Stimulated activated CD8-positive, alpha-beta memory T cell treated with anti-CD3 and anti-CD28 coated beads, Interleukin-7, amount 100 ng/mL, for 48 hours (primary cell): ENCODE measurements around the gene PRELID2.
"Not testable (repeated sequence)": the region's sequence is repeated elsewhere in the genome, so short reads cannot be mapped to it uniquely, and the experiment has no call there.

Experiments
- DNase-seq, 2 donors: peaks; one replicate each; pipeline ENCODE4 v3.0.0-alpha.2; 2020; ENCODE audit warnings: low read depth in 1 of 2; ENCODE audit errors: extremely low read depth in 1 of 2

Gene PRELID2

GRCh38 chr5:145834917-145835847 lies at the start of gene PRELID2:
TSS of gene PRELID2 (minus strand) at chr5:145835342. CDS start at chr5:145835251, 91 bp downstream.
- peak; percentile 28 to 39 for DNase-seq

DNA sequence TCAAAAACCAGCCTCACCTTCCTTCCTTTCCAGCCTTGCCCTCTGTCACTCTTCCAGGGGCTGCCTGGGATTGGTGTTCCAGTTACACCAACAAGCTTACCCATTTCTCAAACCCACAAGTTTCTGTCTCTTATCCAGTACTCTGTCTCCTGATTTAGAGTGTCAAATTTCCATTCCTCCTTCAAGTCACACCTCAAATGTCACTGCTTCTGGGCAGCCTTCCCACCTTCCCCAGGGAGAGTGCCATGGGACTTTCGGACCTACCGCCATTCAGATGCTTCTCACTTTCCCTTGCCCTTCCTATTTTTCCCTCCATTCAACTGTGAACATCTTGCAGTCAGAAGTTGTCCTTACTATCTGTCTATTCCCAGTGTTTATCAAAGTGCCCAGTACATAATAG lies 39.6 kb upstream of the PRELID2 start:
- no peak for DNase-seq

DNA sequence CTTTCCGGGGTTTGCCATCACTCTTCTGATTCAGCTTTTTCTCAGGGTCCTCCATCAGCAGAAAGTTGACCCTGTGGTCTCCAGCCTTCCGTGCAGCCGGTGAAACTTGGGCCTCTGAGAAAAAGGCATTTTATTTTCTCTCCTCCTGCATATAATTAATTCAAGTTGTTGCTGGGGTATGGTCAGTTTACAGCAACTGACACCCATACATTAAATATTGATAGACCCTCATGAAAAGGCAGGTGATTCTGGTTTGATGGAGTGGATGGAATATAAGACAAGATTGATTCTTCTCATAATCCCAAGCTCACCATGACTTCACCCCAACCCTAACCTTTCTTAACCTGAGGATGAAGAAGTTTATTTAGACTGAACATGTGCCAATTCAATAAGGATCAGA lies 37.8 kb upstream of the PRELID2 start, which contains the start of gene GRXCR2:
Gene GRXCR2, minus strand, starts transcription at position 101 of the 400 bp plus-strand sequence. Its CDS starts 46 bp downstream, at position 55.
- DNase-seq = no peak

DNA sequence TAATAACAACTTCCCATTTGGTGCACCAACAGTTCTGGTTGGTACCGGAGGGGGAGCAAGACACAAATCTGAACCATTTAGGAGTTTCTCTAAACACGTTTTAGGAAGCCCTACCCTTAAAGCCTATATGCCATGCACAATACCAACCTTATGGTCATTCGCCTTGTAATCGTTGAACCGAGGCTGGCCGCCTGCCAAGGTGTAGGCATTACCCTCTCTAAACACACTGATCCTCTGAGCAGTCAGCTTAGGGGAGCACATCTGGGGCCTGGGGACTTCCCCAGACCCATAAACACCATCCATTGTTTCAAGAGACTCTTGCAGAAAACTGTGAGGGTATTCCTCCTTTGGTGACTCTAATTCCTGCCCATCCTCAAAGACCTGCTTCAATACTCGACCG lies 37.3 kb upstream of the PRELID2 start:
- DNase-seq = no peak

DNA sequence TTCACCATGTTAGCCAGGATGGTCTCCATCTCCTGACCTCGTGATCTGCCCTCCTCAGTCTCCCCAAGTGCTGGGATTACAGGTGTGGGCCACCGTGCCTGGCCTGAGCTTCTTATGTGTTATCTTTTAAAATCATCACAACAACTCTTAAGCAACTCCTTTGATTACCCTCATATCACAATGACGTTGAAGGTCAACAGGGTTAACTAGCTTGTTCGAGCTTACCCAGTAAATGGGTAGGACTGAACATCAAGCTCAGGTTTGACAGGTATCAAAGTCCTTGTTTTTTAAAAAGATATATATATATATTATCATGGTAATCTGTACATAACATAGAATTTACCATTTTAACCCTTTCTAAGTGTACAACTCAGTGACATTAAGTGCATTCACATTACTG lies 34.6 kb upstream of the PRELID2 start:
- no peak for DNase-seq

- DNase-seq = no peak
Observed at GRCh38 chr5:145867806-145868205, 32.7 kb upstream of the PRELID2 start.

GRCh38 chr5:145864432-145864831 lies 29.3 kb upstream of the PRELID2 start:
- not testable (repeated sequence) for DNase-seq

DNA sequence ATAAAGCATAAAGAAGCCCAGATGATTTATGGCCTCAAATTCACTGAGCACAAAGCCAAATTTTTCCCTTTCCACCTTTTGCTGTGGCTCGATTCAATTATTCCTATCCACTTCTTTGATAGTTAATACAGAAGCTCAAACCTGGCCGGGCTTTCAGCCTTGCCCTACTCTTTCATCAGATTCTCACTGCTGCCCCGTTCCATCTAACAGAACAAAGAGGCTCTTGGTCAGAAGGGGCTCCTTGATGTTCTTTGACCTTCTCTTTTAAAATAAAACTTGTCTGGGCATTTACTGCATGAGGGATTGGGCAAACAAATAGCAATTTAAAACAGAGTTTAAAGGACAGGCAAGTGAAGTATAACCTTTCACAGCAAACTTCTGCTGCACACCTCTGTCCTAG lies 27.9 kb upstream of the PRELID2 start:
- no peak for DNase-seq

- no peak for DNase-seq
Observed at GRCh38 chr5:145859897-145860296, 24.8 kb upstream of the PRELID2 start.

- DNase-seq = no peak
Observed at GRCh38 chr5:145859453-145859852, 24.3 kb upstream of the PRELID2 start.

DNA sequence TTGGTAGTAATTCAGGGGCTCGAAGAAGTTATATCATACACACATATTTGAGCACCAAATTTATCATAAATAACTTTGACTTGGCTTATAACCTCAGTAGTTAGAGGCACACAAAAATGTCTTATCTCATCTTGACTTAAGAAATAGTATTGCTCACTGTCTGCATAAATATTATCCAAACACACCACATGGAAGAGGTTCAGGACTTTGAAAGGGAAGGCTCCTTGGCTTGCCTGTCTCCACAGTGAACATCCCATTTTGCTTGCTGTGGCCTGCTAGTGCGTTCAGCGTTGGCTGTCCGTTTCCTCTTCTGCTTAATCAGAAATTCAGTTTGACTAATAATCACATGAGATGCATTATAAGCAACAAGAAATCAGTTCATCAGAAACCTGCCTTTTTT lies 23.8 kb upstream of the PRELID2 start:
- no peak for DNase-seq

GRCh38 chr5:145856285-145856818 lies 21.2 kb upstream of the PRELID2 start:
- DNase-seq = peak in 1 of 2 donors; percentile 29

DNA sequence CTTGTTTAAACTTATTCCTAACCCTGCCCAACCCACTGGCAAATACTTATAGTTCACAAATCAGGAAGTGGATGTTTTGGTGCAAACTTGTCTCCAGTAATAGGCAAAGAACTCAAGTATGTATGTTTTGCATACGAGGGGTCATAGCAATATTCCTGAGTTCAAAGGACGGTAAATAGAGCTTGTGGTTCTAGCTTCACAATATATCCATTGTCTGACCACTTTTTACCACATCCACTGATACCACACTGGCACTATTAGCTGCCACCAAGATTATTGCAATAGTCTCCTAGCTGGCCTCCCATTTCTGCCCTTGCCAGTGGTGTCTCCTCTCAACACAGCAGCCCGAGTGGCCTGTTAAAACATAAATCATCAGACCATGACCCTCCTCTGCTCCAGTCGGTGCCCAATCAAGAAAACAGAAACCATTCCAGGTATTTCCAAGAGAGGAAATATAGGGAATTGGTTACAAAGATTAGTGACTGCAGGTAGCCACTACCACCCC lies 20.7 kb upstream of the PRELID2 start:
- DNase-seq = no peak

DNA sequence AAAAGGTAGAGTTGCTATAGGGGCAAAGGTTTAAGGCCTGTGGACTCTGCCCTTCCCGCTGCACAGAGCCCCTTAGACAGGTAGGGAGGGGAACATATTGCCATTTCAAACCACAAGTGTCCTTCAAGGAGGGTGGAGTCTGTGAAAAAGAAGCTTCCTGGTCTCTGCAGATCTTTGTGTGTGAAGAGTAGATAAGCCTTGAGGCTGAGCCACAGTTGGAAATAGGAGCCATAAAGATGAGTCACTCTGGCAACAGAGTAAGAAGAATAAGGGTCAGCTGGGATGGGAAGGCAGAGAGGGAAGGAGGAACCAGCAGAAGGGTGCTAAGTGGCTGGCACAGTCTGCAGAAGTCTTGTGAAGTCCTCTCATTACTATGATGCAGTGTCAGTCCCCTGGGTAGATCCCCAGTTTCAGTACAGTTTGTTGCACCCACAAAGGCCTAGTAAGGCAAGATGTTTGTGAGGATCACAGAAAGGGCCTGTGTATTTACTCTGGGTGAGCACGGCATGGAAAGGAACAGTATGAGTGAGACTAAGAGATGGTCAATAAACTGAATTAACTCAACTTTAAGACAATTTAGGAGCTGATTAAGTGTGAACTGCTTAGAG lies 19.6 kb upstream of the PRELID2 start:
- no peak for DNase-seq

DNA sequence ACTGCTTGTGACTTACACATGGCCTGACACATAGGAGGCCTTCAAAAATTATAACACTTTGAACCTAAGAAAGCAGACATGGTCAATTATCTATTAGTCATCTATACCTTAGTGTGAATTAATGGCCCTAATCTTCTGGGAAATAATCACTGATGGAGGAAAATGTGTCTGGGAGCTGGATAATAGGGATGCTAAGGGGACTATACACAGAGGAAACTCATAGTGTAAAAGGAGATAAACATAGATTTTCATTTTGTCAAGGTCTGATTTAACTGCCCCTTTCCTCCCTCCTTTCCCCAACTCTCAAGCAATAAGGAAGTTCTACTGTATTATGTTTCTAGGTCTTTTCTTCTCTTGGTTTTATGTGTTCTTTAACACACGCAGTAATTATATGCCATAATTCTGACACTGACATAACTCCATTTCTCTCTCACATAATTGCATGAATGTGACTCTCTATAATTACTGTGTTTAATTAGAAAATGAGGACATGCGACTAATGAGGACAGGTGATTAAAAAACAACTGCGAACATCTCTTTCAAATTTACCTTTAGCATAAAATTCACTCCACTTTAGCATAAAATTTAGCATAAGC lies 18.7 kb upstream of the PRELID2 start:
- DNase-seq = no peak

- DNase-seq = no peak
Observed at GRCh38 chr5:145852990-145853389, 17.8 kb upstream of the PRELID2 start.

DNA sequence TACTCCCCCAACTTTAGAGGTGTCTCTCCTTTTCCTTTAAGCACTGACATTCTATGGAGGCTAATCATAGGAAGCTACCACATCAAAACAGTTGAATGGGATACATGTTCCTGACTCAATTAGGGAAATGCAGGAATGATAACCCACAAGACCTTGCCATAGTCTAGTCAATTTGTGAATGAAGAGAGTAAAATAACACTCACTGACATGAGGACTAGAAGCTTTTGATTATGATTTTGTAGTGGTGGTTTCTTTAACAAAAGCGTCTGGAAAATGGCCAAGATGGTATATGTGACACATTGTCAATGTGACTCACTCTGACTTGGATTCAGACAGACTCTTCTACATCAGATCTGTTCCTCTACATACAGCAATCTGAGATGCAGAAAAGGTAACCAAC lies 13.7 kb upstream of the PRELID2 start:
- DNase-seq = no peak

DNA sequence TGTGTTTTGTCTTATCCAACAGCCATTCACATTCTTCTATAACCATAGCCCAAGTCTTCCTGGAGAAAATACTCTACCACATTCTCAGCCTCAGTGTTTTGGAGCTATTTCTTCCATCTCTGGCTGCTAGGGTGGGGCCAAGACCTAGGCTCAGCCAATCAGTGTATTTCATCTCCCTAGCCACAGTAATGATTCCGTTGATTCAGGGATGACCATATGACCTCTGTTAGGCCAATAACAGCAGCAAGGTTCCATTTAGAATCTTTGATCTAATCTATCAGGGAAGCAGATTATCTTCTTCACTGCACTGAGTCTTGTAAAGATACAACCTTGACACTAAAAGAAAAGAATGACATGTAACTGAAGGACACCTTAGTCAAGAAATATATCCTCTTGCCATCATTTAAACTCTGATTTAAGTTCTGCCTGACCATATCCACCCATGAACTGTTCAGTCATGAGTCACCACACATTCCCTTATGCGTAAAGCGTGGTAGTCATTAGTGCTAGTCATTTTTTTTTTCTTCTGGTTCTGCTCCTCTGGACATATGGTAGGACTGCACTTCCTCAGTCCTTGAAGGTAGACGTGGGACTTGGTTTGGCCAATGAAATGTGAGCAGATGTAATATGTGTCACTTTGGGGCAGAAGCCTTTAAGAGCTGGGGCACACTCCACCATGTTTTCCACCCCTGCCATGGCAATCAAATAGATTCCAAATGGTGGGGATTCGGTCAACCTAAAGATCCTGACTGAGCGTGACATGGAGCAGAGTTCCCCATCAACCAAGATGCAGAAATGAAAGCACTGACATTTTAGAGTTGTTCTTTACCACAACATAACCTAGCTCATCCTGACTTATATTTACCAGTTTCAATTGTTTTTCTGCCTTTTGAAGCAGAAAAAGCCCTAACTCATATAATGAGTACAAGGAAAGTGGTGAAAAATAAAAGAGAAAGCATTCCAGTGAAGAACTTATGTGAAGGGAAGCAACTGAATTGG lies 12.7 kb upstream of the PRELID2 start:
- no peak for DNase-seq

DNA sequence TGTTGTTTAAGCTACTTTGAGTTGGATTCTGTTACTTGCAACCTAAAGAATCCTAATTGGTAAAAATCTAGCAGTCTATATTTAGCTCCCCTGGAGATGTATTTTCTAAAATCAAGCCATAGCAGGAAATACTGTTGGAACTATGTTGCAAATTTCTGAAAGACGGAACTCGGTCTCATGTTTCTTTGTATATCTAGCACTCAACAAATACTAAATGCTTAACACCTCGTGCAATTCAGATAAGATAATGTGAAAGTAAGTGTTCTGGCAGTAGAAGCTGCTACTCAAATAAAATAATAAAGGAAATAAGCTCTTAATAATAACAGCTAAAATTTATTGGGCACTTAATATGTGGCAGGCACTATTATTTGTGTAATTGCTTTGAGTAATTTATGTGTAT lies 10.9 kb upstream of the PRELID2 start:
- no peak for DNase-seq

DNA sequence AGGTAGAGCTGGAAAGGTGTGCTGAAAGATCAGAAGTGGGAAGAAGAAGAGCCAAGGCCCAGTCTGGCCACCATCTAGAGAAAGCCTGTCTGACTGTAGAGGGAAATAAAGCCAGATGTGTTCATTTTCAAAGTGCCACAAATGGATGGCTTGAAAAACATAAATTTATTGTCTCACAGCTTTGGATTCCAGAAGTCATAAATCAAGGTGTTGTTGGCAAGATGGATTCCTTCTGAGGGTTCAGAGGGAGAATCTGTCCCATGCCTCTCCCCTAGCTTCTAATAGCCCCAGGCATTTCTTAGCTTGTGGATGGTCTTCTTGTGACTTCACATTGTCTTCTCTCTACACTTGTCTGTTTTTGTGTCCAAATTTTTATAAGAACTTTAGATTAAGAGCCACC lies 6.2 kb upstream of the PRELID2 start:
- no peak for DNase-seq
